GM04503 (cell line): ENCODE results near the gene SLC17A6.

ENCODE experiments used
- DNase-seq: peaks from one replicate; pipeline ENCODE4 v3.0.0-alpha.2; 2012; ENCODE audit warnings: low read depth

The SLC17A6 gene

DNA sequence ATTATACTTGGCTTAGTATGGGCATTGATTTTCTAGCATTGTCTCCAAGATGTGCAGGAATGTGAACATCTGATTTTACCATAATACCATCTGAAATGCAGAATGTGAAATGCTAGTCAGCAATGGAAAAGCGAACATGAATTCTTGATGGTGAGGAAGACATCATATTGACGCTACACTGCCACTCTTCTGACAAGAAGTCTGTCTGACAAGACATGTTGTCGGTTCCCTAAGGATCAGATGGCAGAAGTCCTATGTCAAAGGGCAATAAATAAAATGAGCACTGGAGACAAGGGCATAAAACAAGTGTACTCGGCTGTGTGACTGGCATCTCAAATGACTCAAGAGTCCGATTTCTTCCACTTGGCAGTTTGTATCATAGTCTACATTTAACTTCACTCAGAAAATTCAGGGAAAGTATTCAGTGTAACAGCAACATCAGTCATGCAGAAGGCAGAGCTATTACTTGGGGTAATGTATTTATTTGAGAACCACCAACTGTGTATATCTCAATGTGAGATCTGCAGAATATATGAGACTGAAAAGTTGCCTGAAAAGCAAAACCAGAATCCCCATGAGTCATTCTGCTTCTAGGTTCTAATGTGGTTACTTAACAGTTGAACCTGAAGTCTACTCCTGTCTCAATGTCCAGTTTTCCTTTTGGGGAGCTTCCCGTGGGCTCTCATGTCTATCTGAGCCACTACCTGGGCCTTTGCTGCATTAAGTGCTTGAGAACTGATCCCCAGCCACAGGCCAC lies 51.5 kb downstream of the SLC17A6 start:
- no peak for DNase-seq

- DNase-seq = no peak
Measured at GRCh38 chr11:22390283-22390655, 52.1 kb downstream of the SLC17A6 start.

GRCh38 chr11:22392561-22392960 lies 54.4 kb downstream of the SLC17A6 start:
- no peak for DNase-seq

- DNase-seq = no peak
Measured at GRCh38 chr11:22405377-22405776, 67.2 kb downstream of the SLC17A6 start.

GRCh38 chr11:22407267-22407666 lies 69.1 kb downstream of the SLC17A6 start:
- DNase-seq = no peak

DNA sequence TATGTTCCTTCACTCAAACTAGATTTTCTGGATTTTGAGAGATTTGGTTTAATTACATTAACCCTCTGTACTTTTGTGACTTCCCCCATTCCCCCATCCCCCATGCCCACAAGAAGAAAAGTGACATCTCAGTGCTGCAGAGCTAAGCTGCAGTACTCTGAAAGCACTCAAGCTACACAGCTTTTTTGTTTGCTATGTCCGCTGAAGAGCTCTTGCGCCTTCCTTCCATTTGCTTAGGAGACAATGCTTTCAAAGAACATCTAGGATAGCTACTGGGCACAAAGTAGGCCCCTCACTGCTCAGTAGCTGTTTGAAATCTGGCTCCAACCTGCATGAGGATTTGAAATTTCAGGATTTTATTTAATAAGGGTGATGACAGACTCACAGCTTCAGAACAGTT lies 69.7 kb downstream of the SLC17A6 start:
- DNase-seq = no peak

DNA sequence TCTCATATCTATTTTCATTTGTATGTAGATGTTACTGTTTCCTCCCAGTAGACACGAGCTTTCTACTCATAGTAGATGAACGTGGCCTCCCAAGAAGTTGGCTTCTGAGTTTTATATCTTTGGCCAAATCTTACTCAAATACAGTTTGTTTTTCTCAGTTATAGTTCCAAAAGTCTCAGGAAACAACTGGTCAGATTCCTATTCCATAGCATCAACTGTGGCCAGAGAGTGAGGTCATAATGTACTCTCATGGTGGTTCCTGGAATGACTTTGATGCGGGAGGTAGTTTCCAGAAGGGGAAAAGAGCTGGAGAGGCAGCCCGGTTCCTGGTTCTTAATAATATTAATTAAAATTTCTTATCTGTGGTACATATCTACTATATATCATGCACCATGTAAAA lies 77.3 kb downstream of the SLC17A6 start:
- no peak for DNase-seq

- no peak for DNase-seq
Measured at GRCh38 chr11:22416462-22416861, 78.3 kb downstream of the SLC17A6 start.

- DNase-seq = no peak
Measured at GRCh38 chr11:22426915-22427314, 88.7 kb downstream of the SLC17A6 start.
